ENCODE measurements around the gene ATP4B.

The ATP4B gene

DNA sequence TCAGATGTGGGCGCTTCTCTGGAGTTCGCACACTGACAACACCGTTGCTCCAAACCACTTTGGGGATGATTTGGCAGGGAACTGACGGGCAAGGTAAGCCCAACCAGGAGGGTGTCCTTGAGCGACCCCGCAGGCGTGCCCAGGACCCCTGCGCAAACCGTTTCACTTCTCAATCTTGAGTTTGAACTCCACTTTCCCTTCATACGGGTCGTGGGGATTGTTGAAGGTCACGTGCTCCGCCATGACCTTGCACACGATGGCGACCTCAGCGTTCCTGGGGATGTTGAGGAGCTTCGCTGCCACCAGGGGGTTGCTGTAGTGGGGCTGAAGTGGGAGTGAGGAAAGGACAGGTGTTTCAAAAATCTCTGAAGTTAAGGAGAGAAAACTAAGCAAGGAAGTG is 8.8 kb downstream of the ATP4B start:
- TF ChIP-seq TAF1 (IDR thresholded peaks at IDR 0.05; ENCODE audit: borderline replicate concordance, insufficient read depth, low read length) (no peak), POLR2AphosphoS5 (IDR thresholded peaks at IDR 0.05; ENCODE audit: low read depth, low read length) (no peak), SIN3A (IDR thresholded peaks at IDR 0.05; ENCODE audit: borderline replicate concordance, insufficient read depth, low read length) (no peak), FOXP2 (optimal IDR thresholded peaks at IDR 0.05; ENCODE audit: borderline replicate concordance, extremely low read depth, extremely low read length, insufficient read depth) (no peak)
- TF ChIP-seq, protein P1, sequence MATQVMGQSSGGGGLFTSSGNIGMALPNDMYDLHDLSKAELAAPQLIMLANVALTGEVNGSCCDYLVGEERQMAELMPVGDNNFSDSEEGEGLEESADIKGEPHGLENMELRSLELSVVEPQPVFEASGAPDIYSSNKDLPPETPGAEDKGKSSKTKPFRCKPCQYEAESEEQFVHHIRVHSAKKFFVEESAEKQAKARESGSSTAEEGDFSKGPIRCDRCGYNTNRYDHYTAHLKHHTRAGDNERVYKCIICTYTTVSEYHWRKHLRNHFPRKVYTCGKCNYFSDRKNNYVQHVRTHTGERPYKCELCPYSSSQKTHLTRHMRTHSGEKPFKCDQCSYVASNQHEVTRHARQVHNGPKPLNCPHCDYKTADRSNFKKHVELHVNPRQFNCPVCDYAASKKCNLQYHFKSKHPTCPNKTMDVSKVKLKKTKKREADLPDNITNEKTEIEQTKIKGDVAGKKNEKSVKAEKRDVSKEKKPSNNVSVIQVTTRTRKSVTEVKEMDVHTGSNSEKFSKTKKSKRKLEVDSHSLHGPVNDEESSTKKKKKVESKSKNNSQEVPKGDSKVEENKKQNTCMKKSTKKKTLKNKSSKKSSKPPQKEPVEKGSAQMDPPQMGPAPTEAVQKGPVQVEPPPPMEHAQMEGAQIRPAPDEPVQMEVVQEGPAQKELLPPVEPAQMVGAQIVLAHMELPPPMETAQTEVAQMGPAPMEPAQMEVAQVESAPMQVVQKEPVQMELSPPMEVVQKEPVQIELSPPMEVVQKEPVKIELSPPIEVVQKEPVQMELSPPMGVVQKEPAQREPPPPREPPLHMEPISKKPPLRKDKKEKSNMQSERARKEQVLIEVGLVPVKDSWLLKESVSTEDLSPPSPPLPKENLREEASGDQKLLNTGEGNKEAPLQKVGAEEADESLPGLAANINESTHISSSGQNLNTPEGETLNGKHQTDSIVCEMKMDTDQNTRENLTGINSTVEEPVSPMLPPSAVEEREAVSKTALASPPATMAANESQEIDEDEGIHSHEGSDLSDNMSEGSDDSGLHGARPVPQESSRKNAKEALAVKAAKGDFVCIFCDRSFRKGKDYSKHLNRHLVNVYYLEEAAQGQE (IDR thresholded peaks at IDR 0.05; ENCODE audit: insufficient read depth in 1 of 2, low read depth in 2 of 2, low read length in 2 of 2) = no peak

DNA sequence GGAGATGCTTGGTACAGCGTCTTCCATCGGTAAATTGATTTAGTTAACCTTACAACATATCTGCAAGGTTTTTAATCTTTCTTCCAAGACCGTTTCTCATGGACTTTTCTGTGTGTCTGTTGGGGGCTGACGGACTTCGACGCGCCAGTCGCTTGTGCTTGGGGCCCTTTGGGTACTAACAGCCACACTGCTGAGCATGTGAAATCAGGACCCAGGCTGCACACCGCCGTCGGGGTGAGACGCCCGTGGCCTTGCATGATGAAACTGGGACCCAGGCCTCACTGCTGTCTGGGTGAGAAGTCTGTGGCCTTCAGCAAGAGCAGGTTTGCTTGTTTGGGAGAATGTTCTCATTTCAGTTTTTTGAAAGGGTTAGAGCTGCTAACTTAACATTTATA is 9.8 kb downstream of the ATP4B start:
- TF ChIP-seq POLR2AphosphoS5 (IDR thresholded peaks at IDR 0.05; ENCODE audit: low read depth, low read length) (no peak), TAF1 (IDR thresholded peaks at IDR 0.05; ENCODE audit: borderline replicate concordance, insufficient read depth, low read length) (no peak), SIN3A (IDR thresholded peaks at IDR 0.05; ENCODE audit: borderline replicate concordance, insufficient read depth, low read length) (no peak), FOXP2 (optimal IDR thresholded peaks at IDR 0.05; ENCODE audit: borderline replicate concordance, extremely low read depth, extremely low read length, insufficient read depth) (no peak)
- TF ChIP-seq, protein P1 (IDR thresholded peaks at IDR 0.05; ENCODE audit: insufficient read depth in 1 of 2, low read depth in 2 of 2, low read length in 2 of 2) = no peak

DNA sequence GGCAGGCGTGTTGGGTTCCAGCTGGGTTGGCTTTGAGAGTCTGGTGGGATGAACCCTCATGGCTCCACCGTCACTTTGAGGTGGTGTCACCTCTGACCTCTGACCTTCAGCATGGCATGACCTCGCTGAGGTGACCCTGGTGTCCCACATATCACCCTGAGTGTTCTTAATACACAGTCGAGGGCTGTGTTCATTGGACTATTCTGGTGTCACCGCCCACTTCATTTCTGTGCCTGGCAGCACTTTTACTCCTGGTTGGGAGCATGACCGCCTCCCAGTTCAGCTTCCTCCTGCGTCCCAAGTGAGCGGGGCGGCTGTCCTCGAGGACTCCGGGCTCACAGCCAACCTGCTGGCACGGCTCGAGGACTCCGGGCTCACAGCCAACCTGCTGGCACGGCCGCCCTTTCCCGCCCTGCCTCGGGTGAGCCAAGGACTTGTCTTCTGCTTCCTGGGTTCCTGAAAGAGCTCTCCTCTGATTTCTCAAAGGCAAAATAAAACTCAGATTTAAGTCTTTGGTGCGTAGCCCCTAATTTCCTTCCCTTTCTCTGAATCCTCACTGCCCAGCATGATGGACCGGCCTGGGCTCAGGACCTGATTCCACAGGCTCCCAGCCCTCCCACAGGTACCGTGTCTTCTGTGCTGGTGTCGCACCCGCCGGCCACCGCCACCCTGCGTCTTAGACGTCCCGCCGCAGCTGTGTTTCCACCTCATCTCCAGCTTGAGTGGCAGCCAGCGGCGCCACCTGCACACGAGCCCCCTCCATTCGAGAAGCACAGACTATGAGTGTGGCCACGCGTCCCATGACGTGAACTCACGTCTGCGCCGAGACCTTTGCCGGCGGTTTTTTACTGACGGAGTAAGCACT is 10.4 kb downstream of the ATP4B start:
- TF ChIP-seq SIN3A (IDR thresholded peaks at IDR 0.05; ENCODE audit: borderline replicate concordance, insufficient read depth, low read length) = no peak
- TF ChIP-seq TAF1 (IDR thresholded peaks at IDR 0.05; ENCODE audit: borderline replicate concordance, insufficient read depth, low read length) = no peak
- no peak for TF ChIP-seq FOXP2 (optimal IDR thresholded peaks at IDR 0.05; ENCODE audit: borderline replicate concordance, extremely low read depth, extremely low read length, insufficient read depth)
- TF ChIP-seq, protein P1 (IDR thresholded peaks at IDR 0.05; ENCODE audit: insufficient read depth in 1 of 2, low read depth in 2 of 2, low read length in 2 of 2) = no peak
- TF ChIP-seq POLR2AphosphoS5 (IDR thresholded peaks at IDR 0.05; ENCODE audit: low read depth, low read length) = no peak

DNA sequence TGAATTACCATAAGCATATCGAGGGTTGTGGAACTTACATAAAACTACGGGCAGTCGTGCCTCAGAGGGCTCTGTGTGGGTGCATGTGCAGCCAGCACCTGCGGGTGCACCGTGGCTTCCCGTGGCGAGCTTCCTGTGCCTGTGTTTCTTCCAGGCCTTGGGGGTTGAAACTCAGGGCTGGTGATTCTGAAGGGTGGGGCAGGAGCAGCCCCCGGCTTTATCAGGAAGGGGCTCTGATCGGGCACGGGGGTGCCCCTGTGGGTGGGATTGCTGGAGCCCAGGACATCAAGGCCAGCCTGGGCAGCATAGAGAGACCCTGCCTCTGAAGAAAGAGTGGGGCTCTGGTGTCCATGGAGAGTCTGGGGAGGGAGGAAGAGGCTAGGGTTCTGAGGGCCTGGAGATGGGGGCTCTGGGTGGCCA is 11.1 kb downstream of the ATP4B start:
- TF ChIP-seq, protein P1 (IDR thresholded peaks at IDR 0.05; ENCODE audit: insufficient read depth in 1 of 2, low read depth in 2 of 2, low read length in 2 of 2) = no peak
- TF ChIP-seq TAF1 (IDR thresholded peaks at IDR 0.05; ENCODE audit: borderline replicate concordance, insufficient read depth, low read length) (no peak), POLR2AphosphoS5 (IDR thresholded peaks at IDR 0.05; ENCODE audit: low read depth, low read length) (no peak), SIN3A (IDR thresholded peaks at IDR 0.05; ENCODE audit: borderline replicate concordance, insufficient read depth, low read length) (no peak), FOXP2 (optimal IDR thresholded peaks at IDR 0.05; ENCODE audit: borderline replicate concordance, extremely low read depth, extremely low read length, insufficient read depth) (no peak)
